HepG2 (cell line): ENCODE measurements around the gene DPM2. TPM values are rescaled to one million over a fixed set of nuclear protein-coding genes. Genes with fewer than 3 reads are reported as not detected.

ENCODE experiments used
- AKNA ChIP-seq: sonication (generic); formaldehyde crosslinking; IDR thresholded peaks from 2 replicates; pipeline ENCODE4 v1.4.0; 2020; ENCODE audit warnings: missing genetic modification reagents, borderline replicate concordance
- ATF4 ChIP-seq, 2 experiments: fragments of 450-650 bp in 1 of 2; sonication (generic) in 1 of 2; formaldehyde crosslinking; IDR thresholded peaks; 2 replicates each; pipeline versions ENCODE4 v1.5.0 to v1.8.0; 2020 to 2022; ENCODE audit warnings: mild to moderate bottlenecking in 1 of 2, missing genetic modification reagents in 1 of 2
- DMAP1 ChIP-seq: IDR thresholded peaks from 2 replicates; pipeline ENCODE4 v1.6.1; 2016
- EHMT2 ChIP-seq: fragments of 200-600 bp; sonication (generic); IDR thresholded peaks from 2 replicates; pipeline ENCODE4 v1.7.0; 2017; ENCODE audit warnings: antibody characterized with exemption, low read depth, low read length, borderline replicate concordance
- GLMP ChIP-seq: sonication (generic); formaldehyde crosslinking; IDR thresholded peaks from 2 replicates; pipeline ENCODE4 v1.9.0; 2021; ENCODE audit warnings: missing genetic modification reagents, mild to moderate bottlenecking, borderline replicate concordance
- HDAC1 ChIP-seq: sonication (generic); formaldehyde crosslinking; IDR thresholded peaks from 2 replicates; pipeline ENCODE4 v1.5.1; 2020; ENCODE audit warnings: mild to moderate bottlenecking, missing genetic modification reagents
- KDM3A ChIP-seq: IDR thresholded peaks from 2 replicates; pipeline ENCODE4 v1.6.1; 2018; ENCODE audit warnings: low read depth, missing compliant biosample characterization
- MEIS2 ChIP-seq: sonication (generic); formaldehyde crosslinking; IDR thresholded peaks from 2 replicates; pipeline ENCODE4 v1.9.0; 2021; ENCODE audit warnings: mild to moderate bottlenecking, missing genetic modification reagents
- MYNN ChIP-seq: sonication (generic); formaldehyde crosslinking; IDR thresholded peaks from 2 replicates; pipeline ENCODE4 v1.4.0; 2020; ENCODE audit warnings: mild to moderate bottlenecking, low read depth, missing genetic modification reagents
- NBN ChIP-seq: fragments of 450-650 bp; conservative IDR thresholded peaks from 2 replicates; pipeline ENCODE4 v1.6.1; 2017
- PPARG ChIP-seq: conservative IDR thresholded peaks from 2 replicates; pipeline ENCODE4 v1.6.1; 2016; ENCODE audit warnings: missing biosample characterization, missing genetic modification reagents
- SOX5 ChIP-seq: IDR thresholded peaks from 2 replicates; pipeline ENCODE4 v1.6.1; 2016; ENCODE audit warnings: borderline replicate concordance
- THAP8 ChIP-seq: sonication (generic); formaldehyde crosslinking; IDR thresholded peaks from 2 replicates; pipeline ENCODE4 v1.5.1; 2020; ENCODE audit warnings: missing genetic modification reagents, mild to moderate bottlenecking, borderline replicate concordance
- ZBTB37 ChIP-seq: sonication (generic); formaldehyde crosslinking; IDR thresholded peaks from 2 replicates; pipeline ENCODE4 v1.4.0; 2020; ENCODE audit warnings: mild to moderate bottlenecking, missing genetic modification reagents
- ZNF44 ChIP-seq: sonication (generic); formaldehyde crosslinking; IDR thresholded peaks from 2 replicates; pipeline ENCODE4 v1.5.1; 2020; ENCODE audit warnings: mild to moderate bottlenecking, missing genetic modification reagents
- ZNF580 ChIP-seq: IDR thresholded peaks from 2 replicates; pipeline ENCODE4 v1.6.1; 2016; ENCODE audit warnings: low read depth, borderline replicate concordance
- polyA plus RNA-seq, 8 experiments: library from polyadenylated mRNA; depleted of rRNA in 3 of 8; stranded (reverse) in 7 of 8; unstranded in 1 of 8; fragments of >200 nt; fragmentation: Illumina TruSeq in 4 of 8; extraction: Trizol in 4 of 8; gene quantifications; 2 replicates each; pipeline versions ENCODE4 v1.2.1 to v1.2.3, GENCODE V29; 2011 to 2016; ENCODE audit warnings: low read depth in 4 of 8, missing spikeins in 1 of 8, mixed read lengths in 1 of 8; ENCODE audit not compliant: insufficient read depth in 1 of 8
- total RNA-seq, 5 experiments: library from RNA; depleted of rRNA; stranded (reverse); fragments of >200 nt; fragmentation: Illumina TruSeq; extraction: Trizol; gene quantifications; 2 replicates each; pipeline ENCODE4 v1.2.3, GENCODE V29; 2016; ENCODE audit warnings: low read depth in 1 of 5

The DPM2 gene
- total and polyA plus RNA-seq, 2 of the 13 experiments (the other 11 are each of a cell fraction or from before 2014, with no cell fraction given) = 24.8 to 35.3 TPM

- no peak for TF ChIP-seq EHMT2
- peak in 1 of 2 experiments; percentile 39; a peak in 1 of 4 replicates for TF ChIP-seq ATF4 (CRISPR knock-in tag; IDR thresholded peaks at IDR 0.05)
- no peak for TF ChIP-seq GLMP (CRISPR knock-in tag)
- no peak for TF ChIP-seq KDM3A (CRISPR knock-in tag)
- TF ChIP-seq PPARG (CRISPR knock-in tag) = peak; percentile 42; the same call in 1 of the 2 replicates
- TF ChIP-seq ZNF44 (CRISPR knock-in tag) = no peak
- TF ChIP-seq AKNA (CRISPR knock-in tag) = no peak
- peak; percentile 56 for TF ChIP-seq HDAC1 (CRISPR knock-in tag)
- no peak for TF ChIP-seq ZNF580 (CRISPR knock-in tag)
- TF ChIP-seq SOX5 (CRISPR knock-in tag) = peak; percentile 83; the same call in 1 of the 2 replicates
- no peak for TF ChIP-seq NBN
- 0 out of 2 replicates have a peak, but pooled peaks have one; percentile 15 for TF ChIP-seq MYNN (CRISPR knock-in tag)
- no peak for TF ChIP-seq THAP8 (CRISPR knock-in tag)
- no peak for TF ChIP-seq MEIS2 (CRISPR knock-in tag)
- 0 out of 2 replicates have a peak, but pooled peaks have one; percentile 51 for TF ChIP-seq DMAP1 (CRISPR knock-in tag)
- TF ChIP-seq ZBTB37 (CRISPR knock-in tag) = 0 out of 2 replicates have a peak, but pooled peaks have one; percentile 55
Measured at GRCh38 chr9:127955294-127956015, 17.8 kb upstream of the DPM2 start (continued).
